H1 (cell line): ENCODE data around the gene DDIAS. TPM values are rescaled to one million over a fixed set of nuclear protein-coding genes. Genes with fewer than 3 reads are reported as not detected.

ENCODE experiments used
- ASH2L ChIP-seq: fragments of 200-600, 300-600 bp; sonication (generic); IDR thresholded peaks from one replicate; pipeline ENCODE4 v1.7.1; 2017; ENCODE audit warnings: low read length
- CBX5 ChIP-seq: fragments of 300-800, 300-1000 bp; sonication (generic); IDR thresholded peaks from 2 replicates; pipeline ENCODE4 v1.7.1; 2016; ENCODE audit warnings: antibody characterized with exemption, low read length, low read depth
- CREB1 ChIP-seq: IDR thresholded peaks from 2 replicates; pipeline ENCODE4 v1.6.1; 2012; ENCODE audit warnings: inconsistent platforms
- EP300 ChIP-seq, 2 experiments: IDR thresholded peaks; 1 replicate in 1 of 2; 2 replicates in 1 of 2; pipeline ENCODE4 v1.6.1; 2011 to 2012; ENCODE audit warnings: low read depth in 2 of 2, low read length in 2 of 2, mild to moderate bottlenecking in 2 of 2, borderline replicate concordance in 1 of 2, inconsistent platforms in 1 of 2, moderate library complexity in 1 of 2
- HDAC6 ChIP-seq: IDR thresholded peaks from one replicate; pipeline ENCODE4 v1.7.1; 2012; ENCODE audit warnings: low read depth, mild to moderate bottlenecking, inconsistent platforms, low read length, moderate library complexity
- JUN ChIP-seq: IDR thresholded peaks from 2 replicates; pipeline ENCODE4 v1.6.1; 2011; ENCODE audit warnings: low read depth, mild to moderate bottlenecking, improper control_type of control experiment, low read length
- KDM1A ChIP-seq: fragments of 200-600, 300-600 bp; sonication (generic); IDR thresholded peaks from 2 replicates; pipeline ENCODE4 v1.7.1; 2016; ENCODE audit warnings: mild to moderate bottlenecking, low read length, borderline replicate concordance
- KDM5A ChIP-seq: fragments of 200-600 bp; IDR thresholded peaks from 2 replicates; pipeline ENCODE4 v1.7.1; 2012; ENCODE audit warnings: mild to moderate bottlenecking, low read length, inconsistent platforms, mixed read lengths
- MAFK ChIP-seq: IDR thresholded peaks from 2 replicates; pipeline ENCODE4 v1.6.1; 2012; ENCODE audit warnings: low read depth, mild to moderate bottlenecking, improper control_type of control experiment, low read length
- POLR2AphosphoS5 ChIP-seq: IDR thresholded peaks from 2 replicates; pipeline ENCODE4 v1.6.1; 2011; ENCODE audit warnings: low read depth, low read length
- RAD21 ChIP-seq, 2 experiments: IDR thresholded peaks in 1 of 2; conservative IDR thresholded peaks in 1 of 2; 2 replicates each; pipeline ENCODE4 v1.6.1; 2011; ENCODE audit warnings: low read depth in 2 of 2, low read length in 2 of 2, improper control_type of control experiment in 1 of 2, inconsistent platforms in 1 of 2, mild to moderate bottlenecking in 1 of 2, moderate library complexity in 1 of 2
- RBBP5 ChIP-seq: IDR thresholded peaks from 2 replicates; pipeline ENCODE4 v1.7.1; 2012; ENCODE audit warnings: low read depth, mild to moderate bottlenecking, inconsistent platforms, low read length, moderate library complexity, borderline replicate concordance
- RFX5 ChIP-seq: IDR thresholded peaks from 2 replicates; pipeline ENCODE4 v1.6.1; 2011; ENCODE audit warnings: low read depth, low read length, improper control_type of control experiment, borderline replicate concordance
- SIRT6 ChIP-seq: IDR thresholded peaks from one replicate; pipeline ENCODE4 v1.7.1; 2012; ENCODE audit warnings: low read length, inconsistent platforms
- SUZ12 ChIP-seq: fragments of 200-600 bp; sonication (generic); IDR thresholded peaks from 2 replicates; pipeline ENCODE4 v1.6.1; 2012; ENCODE audit warnings: mild to moderate bottlenecking, inconsistent platforms, low read length, moderate library complexity, mixed read lengths
- ZNF274 ChIP-seq: IDR thresholded peaks from 2 replicates; pipeline ENCODE4 v1.7.0; 2012; ENCODE audit warnings: low read length, borderline replicate concordance; ENCODE audit errors: extremely low read depth
- polyA plus RNA-seq, 7 experiments: library from polyadenylated mRNA; depleted of rRNA in 3 of 7; stranded (reverse) in 5 of 7; unstranded in 2 of 7; fragments of >200 nt in 5 of 7; fragments of 200-250 nt in 2 of 7; gene quantifications; 1 replicate in 5 of 7; 2 replicates in 1 of 7; 4 replicates in 1 of 7; pipeline versions ENCODE4 v1.2.1 to v1.2.3, GENCODE V29; 2011 to 2013; ENCODE audit warnings: missing spikeins in 2 of 7, mixed read lengths in 2 of 7
- total RNA-seq: library from RNA; stranded (reverse); fragmentation: NEBNext Ultra II Directional; extraction: Animal tissue kit (Norgen Biotek cat#: 25700); gene quantifications from 2 replicates; pipeline ENCODE4 v1.2.1, GENCODE V29; 2021
- TF ChIP-seq, protein P1 (sequence below): IDR thresholded peaks from 2 replicates; pipeline ENCODE4 v1.6.1; 2012; ENCODE audit warnings: inconsistent platforms
- TF ChIP-seq, protein P2 (sequence below): IDR thresholded peaks from 2 replicates; pipeline ENCODE4 v1.6.1; 2012; ENCODE audit warnings: low read length, inconsistent platforms
- TF ChIP-seq, protein P3 (sequence below), 3 experiments: IDR thresholded peaks; 1 replicate in 2 of 3; 2 replicates in 1 of 3; pipeline versions ENCODE4 v1.5.1 to v1.6.1; 2011; ENCODE audit warnings: low read length in 3 of 3, mild to moderate bottlenecking in 3 of 3, inconsistent platforms in 2 of 3, low read depth in 1 of 3, moderate library complexity in 1 of 3; ENCODE audit not compliant: insufficient read depth in 1 of 3; ENCODE audit errors: control extremely low read depth in 1 of 3

The DDIAS gene
- total and polyA plus RNA-seq, 2 of the 8 experiments (the other 6 are each of a cell fraction or from before 2014, with no cell fraction given): 11.6 to 25.7 TPM

DNA sequence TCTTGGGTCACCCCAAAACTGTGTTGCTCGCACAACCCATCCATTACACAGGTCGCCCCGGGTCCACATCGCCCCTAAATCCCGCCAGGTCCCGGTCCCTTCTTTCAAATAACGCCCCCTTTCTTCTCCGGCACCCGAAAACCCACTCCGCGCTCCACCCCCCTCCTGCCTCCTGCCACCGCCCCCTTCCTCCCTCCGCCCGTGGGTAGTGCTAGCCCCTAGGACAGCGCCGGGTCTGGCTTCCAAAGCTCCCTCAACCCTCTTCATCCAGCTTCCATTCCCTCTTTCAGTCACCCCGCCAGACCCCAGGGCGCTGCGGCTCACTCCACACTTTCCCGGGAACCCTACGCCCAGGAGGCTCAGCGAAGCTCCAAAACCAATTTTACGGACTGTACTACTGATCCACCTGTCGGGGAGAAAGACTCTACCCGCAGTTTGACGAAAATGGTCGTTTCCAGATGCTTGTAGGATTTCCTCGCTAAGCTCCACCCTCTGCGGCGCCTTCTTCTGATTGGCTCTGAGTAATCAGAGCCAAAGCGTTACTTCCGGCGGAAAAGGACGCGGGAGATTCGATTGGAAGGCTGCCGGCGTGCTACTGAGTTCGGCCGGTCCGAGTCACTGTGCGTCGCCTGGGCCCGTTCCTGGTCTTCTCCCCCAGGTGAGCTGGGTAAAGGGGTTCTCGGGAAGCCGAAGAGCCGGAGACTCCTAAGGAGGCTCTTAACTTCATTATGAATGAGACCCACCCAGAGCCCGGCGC lies at the start of gene DDIAS (continued):
- peak; percentile 69 for TF ChIP-seq ASH2L
- TF ChIP-seq, protein P1, sequence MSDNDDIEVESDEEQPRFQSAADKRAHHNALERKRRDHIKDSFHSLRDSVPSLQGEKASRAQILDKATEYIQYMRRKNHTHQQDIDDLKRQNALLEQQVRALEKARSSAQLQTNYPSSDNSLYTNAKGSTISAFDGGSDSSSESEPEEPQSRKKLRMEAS: peak; percentile 85
- no peak for TF ChIP-seq HDAC6
- no peak for TF ChIP-seq SUZ12
- TF ChIP-seq POLR2AphosphoS5: peak; percentile 81
- TF ChIP-seq RBBP5: peak; percentile 19; the same call in 1 of the 2 replicates
- TF ChIP-seq CBX5: no peak
- no peak for TF ChIP-seq SIRT6
- no peak for TF ChIP-seq MAFK
- no peak; the same call in 1 of the 2 replicates for TF ChIP-seq KDM1A
- TF ChIP-seq KDM5A: no peak
- no peak for TF ChIP-seq RAD21 (IDR thresholded peaks at IDR 0.05 in 1 of 2, conservative IDR thresholded peaks at IDR 0.05 in 1 of 2; ENCODE audit: low read depth in 2 of 2, low read length in 2 of 2)
- TF ChIP-seq, protein P2, sequence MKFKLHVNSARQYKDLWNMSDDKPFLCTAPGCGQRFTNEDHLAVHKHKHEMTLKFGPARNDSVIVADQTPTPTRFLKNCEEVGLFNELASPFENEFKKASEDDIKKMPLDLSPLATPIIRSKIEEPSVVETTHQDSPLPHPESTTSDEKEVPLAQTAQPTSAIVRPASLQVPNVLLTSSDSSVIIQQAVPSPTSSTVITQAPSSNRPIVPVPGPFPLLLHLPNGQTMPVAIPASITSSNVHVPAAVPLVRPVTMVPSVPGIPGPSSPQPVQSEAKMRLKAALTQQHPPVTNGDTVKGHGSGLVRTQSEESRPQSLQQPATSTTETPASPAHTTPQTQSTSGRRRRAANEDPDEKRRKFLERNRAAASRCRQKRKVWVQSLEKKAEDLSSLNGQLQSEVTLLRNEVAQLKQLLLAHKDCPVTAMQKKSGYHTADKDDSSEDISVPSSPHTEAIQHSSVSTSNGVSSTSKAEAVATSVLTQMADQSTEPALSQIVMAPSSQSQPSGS: 0 out of 2 replicates have a peak, but pooled peaks have one; percentile 26
- TF ChIP-seq RFX5: no peak
- TF ChIP-seq ZNF274: no peak
- TF ChIP-seq EP300 (IDR thresholded peaks at IDR 0.05; ENCODE audit: borderline replicate concordance in 1 of 2, low read depth in 2 of 2, low read length in 2 of 2): peak in 1 of 2 experiments; percentile 99; a peak in 2 of 3 replicates
- peak; percentile 52 for TF ChIP-seq CREB1
- TF ChIP-seq, protein P3, sequence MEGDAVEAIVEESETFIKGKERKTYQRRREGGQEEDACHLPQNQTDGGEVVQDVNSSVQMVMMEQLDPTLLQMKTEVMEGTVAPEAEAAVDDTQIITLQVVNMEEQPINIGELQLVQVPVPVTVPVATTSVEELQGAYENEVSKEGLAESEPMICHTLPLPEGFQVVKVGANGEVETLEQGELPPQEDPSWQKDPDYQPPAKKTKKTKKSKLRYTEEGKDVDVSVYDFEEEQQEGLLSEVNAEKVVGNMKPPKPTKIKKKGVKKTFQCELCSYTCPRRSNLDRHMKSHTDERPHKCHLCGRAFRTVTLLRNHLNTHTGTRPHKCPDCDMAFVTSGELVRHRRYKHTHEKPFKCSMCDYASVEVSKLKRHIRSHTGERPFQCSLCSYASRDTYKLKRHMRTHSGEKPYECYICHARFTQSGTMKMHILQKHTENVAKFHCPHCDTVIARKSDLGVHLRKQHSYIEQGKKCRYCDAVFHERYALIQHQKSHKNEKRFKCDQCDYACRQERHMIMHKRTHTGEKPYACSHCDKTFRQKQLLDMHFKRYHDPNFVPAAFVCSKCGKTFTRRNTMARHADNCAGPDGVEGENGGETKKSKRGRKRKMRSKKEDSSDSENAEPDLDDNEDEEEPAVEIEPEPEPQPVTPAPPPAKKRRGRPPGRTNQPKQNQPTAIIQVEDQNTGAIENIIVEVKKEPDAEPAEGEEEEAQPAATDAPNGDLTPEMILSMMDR (IDR thresholded peaks at IDR 0.05; ENCODE audit: control extremely low read depth in 1 of 3, insufficient read depth in 1 of 3, low read depth in 1 of 3, low read length in 3 of 3): no peak
- no peak for TF ChIP-seq JUN
